K562 (cell line): ENCODE results near the gene ESPL1. TPM values are rescaled to one million over a fixed set of nuclear protein-coding genes. Genes with fewer than 3 reads are reported as not detected.

ENCODE experiments used
- ARID2 ChIP-seq: fragments of 450-650 bp; IDR thresholded peaks from 2 replicates; pipeline ENCODE4 v1.6.1; 2017; ENCODE audit warnings: antibody characterized with exemption, mild to moderate bottlenecking
- ATF3 ChIP-seq, 2 experiments: fragments of 450-650 bp in 1 of 2; sonication (generic) in 1 of 2; formaldehyde crosslinking in 1 of 2; IDR thresholded peaks in 1 of 2; conservative IDR thresholded peaks in 1 of 2; 2 replicates each; pipeline versions ENCODE4 v1.6.1 to v1.8.1; 2016 to 2023; ENCODE audit warnings: mild to moderate bottlenecking in 2 of 2, moderate library complexity in 2 of 2, inconsistent platforms in 1 of 2, missing genetic modification reagents in 1 of 2
- DNMT1 ChIP-seq: fragments of 450-650 bp; IDR thresholded peaks from 2 replicates; pipeline ENCODE4 v1.6.1; 2016; ENCODE audit warnings: antibody characterized with exemption, mild to moderate bottlenecking
- ELF1 ChIP-seq: fragments of 200-800 bp; sonication (Bioruptor generic); IDR thresholded peaks from 2 replicates; pipeline ENCODE4 v1.6.1; 2016; ENCODE audit warnings: missing genetic modification characterization, missing compliant biosample characterization
- GTF2E2 ChIP-seq: fragments of 200-800 bp; sonication (Bioruptor generic); IDR thresholded peaks from 2 replicates; pipeline ENCODE4 v1.6.1; 2016; ENCODE audit warnings: missing genetic modification characterization, missing compliant biosample characterization
- HBP1 ChIP-seq: fragments of 450-650 bp; formaldehyde crosslinking; IDR thresholded peaks from 2 replicates; pipeline ENCODE4 v1.4.0; 2022; ENCODE audit warnings: missing genetic modification characterization
- KLF13 ChIP-seq: fragments of 450-650 bp; IDR thresholded peaks from 2 replicates; pipeline ENCODE4 v1.6.1; 2016; ENCODE audit warnings: missing genetic modification characterization, low read depth, mild to moderate bottlenecking, missing compliant biosample characterization, moderate library complexity, borderline replicate concordance
- L3MBTL2 ChIP-seq: fragments of 450-650 bp; IDR thresholded peaks from 2 replicates; pipeline ENCODE4 v1.6.1; 2016; ENCODE audit warnings: mild to moderate bottlenecking, moderate library complexity
- NR2C1 ChIP-seq, 2 experiments: fragments of 450-650 bp; IDR thresholded peaks; 2 replicates each; pipeline ENCODE4 v1.6.1; 2017; ENCODE audit warnings: mild to moderate bottlenecking in 2 of 2, antibody characterized with exemption in 1 of 2, inconsistent platforms in 1 of 2, missing compliant biosample characterization in 1 of 2, missing genetic modification characterization in 1 of 2
- POLR2AphosphoS5 ChIP-seq: IDR thresholded peaks from 2 replicates; pipeline ENCODE4 v1.6.1; 2011; ENCODE audit warnings: mild to moderate bottlenecking, low read depth, low read length, moderate library complexity; ENCODE audit not compliant: control insufficient read depth, insufficient read depth
- PYGO2 ChIP-seq: fragments of 450-650 bp; IDR thresholded peaks from 2 replicates; pipeline ENCODE4 v1.6.1; 2016; ENCODE audit warnings: mild to moderate bottlenecking, missing genetic modification characterization, moderate library complexity, missing compliant biosample characterization
- RBFOX2 ChIP-seq: fragments of 200-400 bp; formaldehyde crosslinking; IDR thresholded peaks from 2 replicates; pipeline ENCODE4 v1.6.1; 2017; ENCODE audit warnings: low read depth, mild to moderate bottlenecking, low read length, moderate library complexity
- RBM15 ChIP-seq: fragments of 200-400 bp; formaldehyde crosslinking; IDR thresholded peaks from 2 replicates; pipeline ENCODE4 v1.6.1; 2018; ENCODE audit warnings: mild to moderate bottlenecking, low read length, moderate library complexity; ENCODE audit not compliant: insufficient read depth
- SAFB ChIP-seq: fragments of 200-400 bp; formaldehyde crosslinking; IDR thresholded peaks from 2 replicates; pipeline ENCODE4 v1.6.1; 2017; ENCODE audit warnings: low read depth, low read length, borderline replicate concordance
- SETDB1 ChIP-seq: IDR thresholded peaks from one replicate; pipeline ENCODE4 v1.6.1; 2012; ENCODE audit warnings: low read length, control low read depth, inconsistent platforms
- SMAD1 ChIP-seq: fragments of 150-350 bp; IDR thresholded peaks from 2 replicates; pipeline ENCODE4 v1.6.1; 2014; ENCODE audit warnings: low read length, low read depth; ENCODE audit not compliant: partially characterized antibody
- SMAD2 ChIP-seq: fragments of 150-350 bp; IDR thresholded peaks from 2 replicates; pipeline ENCODE4 v1.6.1; 2014; ENCODE audit warnings: low read depth, mild to moderate bottlenecking, low read length
- ZNF212 ChIP-seq: fragments of 450-650 bp; formaldehyde crosslinking; IDR thresholded peaks from 2 replicates; pipeline ENCODE4 v1.4.0; 2020; ENCODE audit warnings: mild to moderate bottlenecking
- ZNF224 ChIP-seq: sonication (generic); formaldehyde crosslinking; IDR thresholded peaks from 2 replicates; pipeline ENCODE4 v1.8.0; 2022; ENCODE audit warnings: mild to moderate bottlenecking, missing genetic modification reagents
- ZNF253 ChIP-seq: fragments of 250-450 bp; sonication (Bioruptor Pico); conservative IDR thresholded peaks from 2 replicates; pipeline ENCODE4 v1.6.1; 2021; ENCODE audit warnings: mild to moderate bottlenecking
- ZNF449 ChIP-seq: fragments of 250-450 bp; sonication (Bioruptor Pico); IDR thresholded peaks from 2 replicates; pipeline ENCODE4 v1.8.0; 2022; ENCODE audit warnings: moderate library complexity, mild to moderate bottlenecking, inconsistent platforms
- ZNF507 ChIP-seq: conservative IDR thresholded peaks from 2 replicates; pipeline ENCODE4 v1.6.1; 2017; ENCODE audit warnings: missing genetic modification characterization, missing compliant biosample characterization
- polyA plus RNA-seq, 8 experiments: library from polyadenylated mRNA; depleted of rRNA in 4 of 8; stranded (reverse) in 5 of 8; unstranded in 3 of 8; fragments of >200 nt; fragmentation: Nextera tagmentation in 2 of 8; fragmentation: Illumina TruSeq in 1 of 8; extraction: Ambion mirVana in 2 of 8; extraction: Trizol in 1 of 8; gene quantifications; 2 replicates each; pipeline versions ENCODE4 v1.2.1 to v1.2.3, GENCODE V29; 2011 to 2014; ENCODE audit warnings: inconsistent platforms in 1 of 8, missing spikeins in 1 of 8
- total RNA-seq, 7 experiments: library from RNA; depleted of rRNA in 6 of 7; stranded (reverse); fragments of >200 nt in 6 of 7; fragmentation: Illumina TruSeq in 2 of 7; extraction: Trizol in 2 of 7; gene quantifications; 2 replicates each; pipeline versions ENCODE4 v1.2.1 to v1.2.3, GENCODE V29; 2011 to 2021; ENCODE audit warnings: low replicate concordance in 1 of 7

ESPL1 gene
- total and polyA plus RNA-seq, 9 of the 15 experiments (the other 6 are each of a cell fraction or from before 2014, with no cell fraction given): 1.2 to 55.0 (median 18.7) TPM

GRCh38 chr12:53340398-53340797 lies 72.3 kb downstream of the ESPL1 start (continued):
- no peak for TF ChIP-seq RBFOX2
- no peak for TF ChIP-seq ZNF449 (CRISPR knock-in tag)
- TF ChIP-seq ZNF253 (CRISPR knock-in tag): no peak
- TF ChIP-seq PYGO2 (tag): no peak
- no peak for TF ChIP-seq L3MBTL2
- TF ChIP-seq HBP1: no peak
- no peak for TF ChIP-seq SMAD1
- no peak for TF ChIP-seq SETDB1
- TF ChIP-seq GTF2E2: no peak
- no peak for TF ChIP-seq SAFB
- TF ChIP-seq ELF1 (tag): no peak
- no peak for TF ChIP-seq ZNF507 (tag)
- no peak for TF ChIP-seq RBM15
- TF ChIP-seq ARID2: no peak
- TF ChIP-seq DNMT1: no peak
- TF ChIP-seq ZNF224: no peak
- TF ChIP-seq ZNF212 (CRISPR knock-in tag): no peak
- TF ChIP-seq SMAD2: no peak
- no peak for TF ChIP-seq POLR2AphosphoS5
- TF ChIP-seq NR2C1 (IDR thresholded peaks at IDR 0.05): no peak
- TF ChIP-seq NR2C1 (tag; IDR thresholded peaks at IDR 0.05): no peak
- TF ChIP-seq KLF13 (tag): no peak
- peak; percentile 40; the same call in 1 of the 2 replicates for TF ChIP-seq ATF3 (IDR thresholded peaks at IDR 0.05)
- no peak for TF ChIP-seq ATF3 (CRISPR knock-in tag; conservative IDR thresholded peaks at IDR 0.05)
